ENCODE measurements around the gene IRF2BPL. TPM values are rescaled to one million over a fixed set of nuclear protein-coding genes. Genes with fewer than 3 reads are reported as not detected.

Gene IRF2BPL
- total RNA-seq, 1 experiment from 2014 or later = 51.2 TPM

GRCh38 chr14:76997257-76997970 is 31.1 kb downstream of the IRF2BPL start:
- H3K36me3 ChIP-seq (ENCODE audit: insufficient read depth, low read length, poor library complexity, severe bottlenecking) = no peaks in the 10 kb centered on the region
- H3K9me3 ChIP-seq (ENCODE audit: low read depth, low read length, poor library complexity, severe bottlenecking) = no peaks in the 10 kb centered on the region
- peaks cover 20% of the 10 kb centered on the region for H3K4me1 ChIP-seq (ENCODE audit: insufficient read depth, low read length, poor library complexity, severe bottlenecking)
- H3K27me3 ChIP-seq (replicated peaks; ENCODE audit: insufficient read depth, low read depth, low read length, poor library complexity) = no peaks in the 10 kb centered on the region
- no TSS peak for BruUV-seq (replicated peaks)
- intact Hi-C loops (cut with micrococcal nuclease; ENCODE audit: unreplicated experiment) = no loop called here
- no peak for TF ChIP-seq EZH2 (IDR thresholded peaks at IDR 0.05; ENCODE audit: borderline replicate concordance, low read depth, low read length, poor library complexity, severe bottlenecking)
- TF ChIP-seq CTCF (conservative IDR thresholded peaks at IDR 0.05; ENCODE audit: low read depth, low read length) = no peak
- no peak for DNase-seq (ENCODE audit: low spot score)
- POLR2A ChIA-PET (ENCODE audit: low non-redundant PET) = no interaction called here
- no peak overlapping the region for H3K27ac ChIP-seq (ENCODE audit: low read depth, low read length, poor library complexity, severe bottlenecking)
- no peak overlapping the region for H3K4me3 ChIP-seq (ENCODE audit: low read depth, low read length, poor library complexity, severe bottlenecking)
- CTCF ChIA-PET = interaction anchor here (0.6 kb wide), 1 partner anchor 123 kb away, joined by 4 read pairs; no protein-coding TSS in a partner anchor

GRCh38 chr14:76996563-76997146 is 31.9 kb downstream of the IRF2BPL start:
- no peaks in the 10 kb centered on the region for H3K36me3 ChIP-seq (ENCODE audit: insufficient read depth, low read length, poor library complexity, severe bottlenecking)
- no peaks in the 10 kb centered on the region for H3K9me3 ChIP-seq (ENCODE audit: low read depth, low read length, poor library complexity, severe bottlenecking)
- POLR2A ChIA-PET (ENCODE audit: low non-redundant PET) = no interaction called here
- H3K4me1 ChIP-seq (ENCODE audit: insufficient read depth, low read length, poor library complexity, severe bottlenecking) = peaks cover 20% of the 10 kb centered on the region
- no TSS peak for BruUV-seq (replicated peaks)
- intact Hi-C loops (cut with micrococcal nuclease; ENCODE audit: unreplicated experiment) = no loop called here
- no peak for DNase-seq (ENCODE audit: low spot score)
- no peaks in the 10 kb centered on the region for H3K27me3 ChIP-seq (replicated peaks; ENCODE audit: insufficient read depth, low read depth, low read length, poor library complexity)
- no peak overlapping the region for H3K27ac ChIP-seq (ENCODE audit: low read depth, low read length, poor library complexity, severe bottlenecking)
- CTCF ChIA-PET = no interaction called here
- no peak for TF ChIP-seq EZH2 (IDR thresholded peaks at IDR 0.05; ENCODE audit: borderline replicate concordance, low read depth, low read length, poor library complexity, severe bottlenecking)
- TF ChIP-seq CTCF (conservative IDR thresholded peaks at IDR 0.05; ENCODE audit: low read depth, low read length) = no peak
- no peak overlapping the region for H3K4me3 ChIP-seq (ENCODE audit: low read depth, low read length, poor library complexity, severe bottlenecking)

- H3K36me3 ChIP-seq (ENCODE audit: insufficient read depth, low read length, poor library complexity, severe bottlenecking) = no peaks in the 10 kb centered on the region
- TF ChIP-seq CTCF (conservative IDR thresholded peaks at IDR 0.05; ENCODE audit: low read depth, low read length) = no peak
- no peak for TF ChIP-seq EZH2 (IDR thresholded peaks at IDR 0.05; ENCODE audit: borderline replicate concordance, low read depth, low read length, poor library complexity, severe bottlenecking)
- H3K27me3 ChIP-seq (replicated peaks; ENCODE audit: insufficient read depth, low read depth, low read length, poor library complexity) = no peaks in the 10 kb centered on the region
- CTCF ChIA-PET = interaction anchor here (0.6 kb wide), 1 partner anchor 33 kb away, joined by 3 read pairs; no protein-coding TSS in a partner anchor
- no peak overlapping the region for H3K4me3 ChIP-seq (ENCODE audit: low read depth, low read length, poor library complexity, severe bottlenecking)
- no TSS peak for BruUV-seq (replicated peaks)
- H3K9me3 ChIP-seq (ENCODE audit: low read depth, low read length, poor library complexity, severe bottlenecking) = no peaks in the 10 kb centered on the region
- no peak overlapping the region for H3K27ac ChIP-seq (ENCODE audit: low read depth, low read length, poor library complexity, severe bottlenecking)
- peaks cover 11% of the 10 kb centered on the region for H3K4me1 ChIP-seq (ENCODE audit: insufficient read depth, low read length, poor library complexity, severe bottlenecking)
- intact Hi-C loops (cut with micrococcal nuclease; ENCODE audit: unreplicated experiment) = no loop called here
- no peak for DNase-seq (ENCODE audit: low spot score)
- POLR2A ChIA-PET (ENCODE audit: low non-redundant PET) = no interaction called here
Measured at GRCh38 chr14:76995279-76996035, 33.1 kb downstream of the IRF2BPL start.

All from A673 (cell line).